Fibroblast of lung (primary cell): ENCODE data around the gene MMGT1. TPM values are rescaled to one million over a fixed set of nuclear protein-coding genes. Genes with fewer than 3 reads are reported as not detected.
A peak's percentile ranks its signal among the peaks of the same experiment; 100 is the strongest.

Source experiments
- DNase-seq, 2 donors: peaks; one replicate each; pipeline versions ENCODE4 v3.0.0 to v3.0.0-alpha.2; 2010; ENCODE audit warnings: low read depth in 2 of 2
- H2AFZ ChIP-seq: 2 replicates; pipeline ENCODE4 v1.5.1; 2012; ENCODE audit warnings: low read length, control low read depth, inconsistent platforms
- H3K27ac ChIP-seq: 2 replicates; pipeline ENCODE4 v1.5.1; 2011; ENCODE audit warnings: low read length, control low read depth; ENCODE audit not compliant: insufficient read depth
- H3K27me3 ChIP-seq: 2 replicates; pipeline ENCODE4 v1.5.1; 2011; ENCODE audit warnings: mild to moderate bottlenecking, low read length; ENCODE audit not compliant: control insufficient read depth, insufficient read depth
- H3K36me3 ChIP-seq: 2 replicates; pipeline ENCODE4 v1.5.1; 2011; ENCODE audit warnings: low read length; ENCODE audit not compliant: control insufficient read depth, insufficient read depth
- H3K4me1 ChIP-seq: 2 replicates; pipeline ENCODE4 v1.5.1; 2011; ENCODE audit warnings: low read length; ENCODE audit not compliant: control insufficient read depth, insufficient read depth; ENCODE audit errors: extremely low read depth
- H3K4me2 ChIP-seq: 2 replicates; pipeline ENCODE4 v1.5.1; 2011; ENCODE audit warnings: low read length, control low read depth; ENCODE audit not compliant: insufficient read depth; ENCODE audit errors: extremely low read depth
- H3K4me3 ChIP-seq, 4 experiments: fragments of 200-600 bp in 1 of 4; sonication (generic) in 1 of 4; replicated peaks in 1 of 4; 2 replicates each; pipeline ENCODE4 v1.5.1; 2011 to 2016; ENCODE audit warnings: low read length in 4 of 4, low read depth in 3 of 4, mild to moderate bottlenecking in 3 of 4, control low read depth in 2 of 4, inconsistent platforms in 1 of 4, mixed read lengths in 1 of 4; ENCODE audit not compliant: insufficient read depth in 1 of 4; ENCODE audit errors: control extremely low read depth in 1 of 4
- H3K79me2 ChIP-seq: 2 replicates; pipeline ENCODE4 v1.5.1; 2012; ENCODE audit warnings: mild to moderate bottlenecking, low read length, inconsistent platforms; ENCODE audit not compliant: control insufficient read depth, insufficient read depth
- H3K9ac ChIP-seq: 2 replicates; pipeline ENCODE4 v1.5.1; 2011; ENCODE audit warnings: mild to moderate bottlenecking, low read length, control low read depth; ENCODE audit not compliant: insufficient read depth
- H3K9me3 ChIP-seq: 2 replicates; pipeline ENCODE4 v1.5.1; 2012; ENCODE audit warnings: low read depth, low read length; ENCODE audit not compliant: control insufficient read depth, insufficient read depth
- H4K20me1 ChIP-seq: 2 replicates; pipeline ENCODE4 v1.5.1; 2011; ENCODE audit warnings: low read length; ENCODE audit not compliant: control insufficient read depth, insufficient read depth; ENCODE audit errors: extremely low read depth
- CTCF ChIP-seq, 2 donors: IDR thresholded peaks in 1 of 2; conservative IDR thresholded peaks in 1 of 2; 1 replicate in 1 of 2; 2 replicates in 1 of 2; pipeline ENCODE4 v1.5.1; 2011 to 2012; ENCODE audit warnings: low read length in 2 of 2, control low read depth in 1 of 2, inconsistent platforms in 1 of 2, low read depth in 1 of 2, mild to moderate bottlenecking in 1 of 2
- EZH2 ChIP-seq: IDR thresholded peaks from 2 replicates; pipeline ENCODE4 v1.5.1; 2012; ENCODE audit warnings: low read length, control low read depth, mild to moderate bottlenecking; ENCODE audit errors: missing control alignments
- polyA plus RNA-seq, 2 donors: library from polyadenylated mRNA; depleted of rRNA in 1 of 2; stranded (reverse) in 1 of 2; unstranded in 1 of 2; fragments of >200 nt; gene quantifications; 2 replicates each; pipeline ENCODE4 v1.2.1, GENCODE V29; 2011 to 2012; ENCODE audit warnings: missing spikeins in 1 of 2
- total RNA-seq: library from RNA; depleted of rRNA; stranded (reverse); fragments of >200 nt; gene quantifications from 2 replicates; pipeline ENCODE4 v1.2.1, GENCODE V29; 2014

Gene MMGT1
- total and polyA plus RNA-seq, 2 donors (not counting 1 experiment from before 2014, with no cell fraction given), result 10.4 to 26.9 TPM

GRCh38 chrX:135975421-135975820, 1.6 kb upstream of the MMGT1 start:
- TF ChIP-seq EZH2 (no peak), CTCF (conservative IDR thresholded peaks at IDR 0.05 in 1 of 2, IDR thresholded peaks at IDR 0.05 in 1 of 2; ENCODE audit: low read depth in 1 of 2, low read length in 2 of 2) (no peak)
- no peaks in the 10 kb centered on the region for H3K36me3 ChIP-seq
- H3K9me3 ChIP-seq, result no peaks in the 10 kb centered on the region
- H3K4me3 ChIP-seq, result no peak overlapping the region
- no peak overlapping the region for H3K27ac ChIP-seq
- DNase-seq, result no peak
- no peak overlapping the region for H3K4me2 ChIP-seq
- H4K20me1 ChIP-seq, result no peaks in the 10 kb centered on the region
- peaks cover 18% of the 10 kb centered on the region for H3K79me2 ChIP-seq
- H3K4me1 ChIP-seq, result no peaks in the 10 kb centered on the region
- H2AFZ ChIP-seq, result no peak overlapping the region
- no peak overlapping the region for H3K9ac ChIP-seq
- H3K27me3 ChIP-seq, result no peaks in the 10 kb centered on the region

GRCh38 chrX:135974279-135974856, 580 bp upstream of the MMGT1 start:
- peak; percentile 60 to 78 for DNase-seq
- no peak for TF ChIP-seq CTCF (conservative IDR thresholded peaks at IDR 0.05 in 1 of 2, IDR thresholded peaks at IDR 0.05 in 1 of 2; ENCODE audit: low read depth in 1 of 2, low read length in 2 of 2)
- no peak for TF ChIP-seq EZH2
- H3K4me2 ChIP-seq, result peak overlapping the region; percentile 51
- H3K79me2 ChIP-seq, result peaks cover 22% of the 10 kb centered on the region
- H3K4me1 ChIP-seq, result no peaks in the 10 kb centered on the region
- H3K9me3 ChIP-seq, result no peaks in the 10 kb centered on the region
- peak overlapping the region; percentile 64 for H2AFZ ChIP-seq
- H3K4me3 ChIP-seq, result peak overlapping the region; percentile 23 to 61 (median 44)
- H3K36me3 ChIP-seq, result no peaks in the 10 kb centered on the region
- no peak overlapping the region for H3K27ac ChIP-seq
- no peak overlapping the region for H3K9ac ChIP-seq
- no peaks in the 10 kb centered on the region for H4K20me1 ChIP-seq
- no peaks in the 10 kb centered on the region for H3K27me3 ChIP-seq

- Histone ChIP-seq H3K4me1 (no peaks in the 10 kb centered on the region), H4K20me1 (no peaks in the 10 kb centered on the region), H3K4me3 (peak overlapping the region; percentile 51 to 98 (median 68)), H3K9me3 (no peaks in the 10 kb centered on the region), H3K27ac (peak overlapping the region; percentile 95), H3K27me3 (no peaks in the 10 kb centered on the region), H3K79me2 (peaks cover 24% of the 10 kb centered on the region), H3K4me2 (peak overlapping the region; percentile 78), H2AFZ (peak overlapping the region; percentile 68), H3K36me3 (no peaks in the 10 kb centered on the region), H3K9ac (peak overlapping the region; percentile 86)
- TF ChIP-seq EZH2 (no peak), CTCF (conservative IDR thresholded peaks at IDR 0.05 in 1 of 2, IDR thresholded peaks at IDR 0.05 in 1 of 2; ENCODE audit: low read depth in 1 of 2, low read length in 2 of 2) (peak in 1 of 2 donors; percentile 9)
- peak in 1 of 2 donors; percentile 31 for DNase-seq
Measured at GRCh38 chrX:135973025-135973547, 702 bp downstream of the MMGT1 start.
